OCI-LY7 (cell line): ENCODE data around the gene PLA2G2E. TPM values are rescaled to one million over a fixed set of nuclear protein-coding genes. Genes with fewer than 3 reads are reported as not detected.

ENCODE experiments used
- BruUV-seq: library from RNA; stranded (reverse); fragments of 400-500 nt; replicated peaks from 2 replicates; lab custom pipeline; 2021; lab: Mats Ljungman, UMichigan
- CTCF ChIA-PET: fragments of 300-600 bp; sonication (Branson Sonifier 250); formaldehyde crosslinking; loops from one replicate; lab custom pipeline; 2022; ENCODE audit warnings: antibody characterized with exemption; ENCODE audit not compliant: unreplicated experiment; lab: Charles Lee
- POLR2A ChIA-PET: fragments of 300-600 bp; sonication (Branson Sonifier 250); formaldehyde crosslinking; loops from one replicate; lab custom pipeline; 2022; ENCODE audit warnings: antibody characterized with exemption; lab: Charles Lee
- DNase-seq: peaks from one replicate; pipeline ENCODE4 v3.0.0-alpha.2; 2015; ENCODE audit warnings: low spot score
- H2AFZ ChIP-seq: fragments of 200-600 bp; sonication (generic), shearing (Covaris generic); 2 replicates; pipeline ENCODE4 v1.6.1; 2014; ENCODE audit warnings: mild to moderate bottlenecking, antibody characterized with exemption, low read length, moderate library complexity
- H3K27ac ChIP-seq: fragments of 200-600 bp; sonication (generic); 2 replicates; pipeline ENCODE4 v1.5.1; 2014; ENCODE audit warnings: mixed run types, low read depth, mild to moderate bottlenecking, moderate library complexity, low read length, inconsistent platforms; ENCODE audit not compliant: poor library complexity, severe bottlenecking
- H3K36me3 ChIP-seq: fragments of 200-600 bp; sonication (generic); 2 replicates; pipeline ENCODE4 v1.6.1; 2014; ENCODE audit warnings: mild to moderate bottlenecking, antibody characterized with exemption, low read length, moderate library complexity, mixed read lengths; ENCODE audit not compliant: insufficient read depth
- H3K4me1 ChIP-seq: fragments of 200-600 bp; sonication (generic); 2 replicates; pipeline ENCODE4 v1.5.1; 2014; ENCODE audit warnings: mild to moderate bottlenecking, low read length; ENCODE audit not compliant: insufficient read depth, poor library complexity, severe bottlenecking
- H3K4me2 ChIP-seq: fragments of 200-600 bp; sonication (generic); 2 replicates; pipeline ENCODE4 v1.6.1; 2014; ENCODE audit warnings: mild to moderate bottlenecking, low read length
- H3K4me3 ChIP-seq: fragments of 200-600 bp; sonication (generic); 2 replicates; pipeline ENCODE4 v1.5.1; 2014; ENCODE audit warnings: mild to moderate bottlenecking, low read depth, low read length; ENCODE audit not compliant: poor library complexity, severe bottlenecking
- H3K79me2 ChIP-seq: fragments of 200-600 bp; sonication (generic); 2 replicates; pipeline ENCODE4 v1.6.1; 2016; ENCODE audit warnings: low read depth, mild to moderate bottlenecking, low read length, moderate library complexity, mixed read lengths; ENCODE audit not compliant: insufficient read depth
- H3K9me2 ChIP-seq: fragments of 200-600 bp; sonication (generic); 2 replicates; pipeline ENCODE4 v1.6.1; 2016; ENCODE audit warnings: mild to moderate bottlenecking, low read length, mixed read lengths; ENCODE audit not compliant: insufficient read depth
- H3K9me3 ChIP-seq: fragments of 200-600 bp; sonication (generic); 2 replicates; pipeline ENCODE4 v1.6.1; 2014; ENCODE audit warnings: mild to moderate bottlenecking, mixed run types, low read length, mixed read lengths
- H4K20me1 ChIP-seq: fragments of 200-600 bp; sonication (generic); 2 replicates; pipeline ENCODE4 v1.6.1; 2014; ENCODE audit warnings: mild to moderate bottlenecking, antibody characterized with exemption, low read length, moderate library complexity, mixed read lengths; ENCODE audit not compliant: insufficient read depth
- EZH2phosphoT487 ChIP-seq: fragments of 200-600 bp; sonication (generic); IDR thresholded peaks from 2 replicates; pipeline ENCODE4 v1.6.1; 2018; ENCODE audit warnings: low read depth, borderline replicate concordance, mild to moderate bottlenecking, mixed run types, antibody characterized with exemption, low read length, moderate library complexity, mixed read lengths
- intact Hi-C: fragments of 100-400 bp; cut with micrococcal nuclease; formaldehyde crosslinking; loops from one replicate; pipeline ENCODE4 v1.10.0; 2022; ENCODE audit not compliant: unreplicated experiment
- total RNA-seq, 2 experiments: library from RNA; depleted of rRNA in 1 of 2; stranded (reverse); fragments of >200 nt in 1 of 2; shearing (Covaris generic) in 1 of 2; gene quantifications; 2 replicates each; pipeline ENCODE4 v1.2.3, GENCODE V29; 2014 to 2022
- TF ChIP-seq, protein P1 (sequence below): fragments of 200-600 bp; sonication (generic); conservative IDR thresholded peaks from 2 replicates; pipeline ENCODE4 v1.5.1; 2014; ENCODE audit warnings: mild to moderate bottlenecking, antibody characterized with exemption, low read length, moderate library complexity, mixed read lengths

PLA2G2E gene
- total RNA-seq, 2 experiments from 2014 or later: not detected

DNA sequence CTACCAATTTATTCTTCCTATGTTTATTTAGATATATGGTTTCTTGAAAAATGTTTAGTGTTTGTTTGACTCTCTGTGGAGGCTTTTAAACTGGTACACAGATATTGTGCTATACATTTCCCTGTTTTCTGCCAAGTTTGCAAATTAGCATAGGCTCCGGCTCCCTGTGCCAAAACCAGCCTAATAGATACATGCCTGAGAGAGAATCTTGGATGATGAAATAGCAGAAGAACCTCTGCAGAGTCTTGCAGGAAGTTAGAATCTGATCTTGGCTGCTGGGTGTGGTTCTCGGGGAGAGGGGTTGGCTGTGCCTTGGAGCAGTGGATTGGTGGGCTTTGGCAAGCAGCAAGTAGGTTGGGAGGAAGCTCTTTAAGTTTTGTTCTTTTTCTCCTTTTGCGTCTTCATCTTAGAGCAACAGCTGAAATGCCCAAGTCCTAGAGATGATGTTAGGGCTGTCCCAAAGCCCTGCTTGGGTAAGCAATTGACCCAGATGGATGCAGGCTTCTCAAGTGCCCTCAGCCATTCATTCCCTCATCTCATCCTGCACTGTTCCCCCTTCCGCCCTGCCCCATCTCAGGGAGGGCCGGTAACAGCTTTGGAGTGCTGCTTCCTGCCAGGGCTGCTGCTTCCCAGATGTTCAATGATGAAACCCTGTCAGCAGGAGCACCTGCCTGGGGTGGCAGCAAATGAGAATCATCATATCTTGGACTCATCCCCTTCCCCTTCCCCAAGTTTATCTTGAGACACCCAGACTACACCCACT, 46.7 kb upstream of the PLA2G2E start:
- TF ChIP-seq, protein P1, sequence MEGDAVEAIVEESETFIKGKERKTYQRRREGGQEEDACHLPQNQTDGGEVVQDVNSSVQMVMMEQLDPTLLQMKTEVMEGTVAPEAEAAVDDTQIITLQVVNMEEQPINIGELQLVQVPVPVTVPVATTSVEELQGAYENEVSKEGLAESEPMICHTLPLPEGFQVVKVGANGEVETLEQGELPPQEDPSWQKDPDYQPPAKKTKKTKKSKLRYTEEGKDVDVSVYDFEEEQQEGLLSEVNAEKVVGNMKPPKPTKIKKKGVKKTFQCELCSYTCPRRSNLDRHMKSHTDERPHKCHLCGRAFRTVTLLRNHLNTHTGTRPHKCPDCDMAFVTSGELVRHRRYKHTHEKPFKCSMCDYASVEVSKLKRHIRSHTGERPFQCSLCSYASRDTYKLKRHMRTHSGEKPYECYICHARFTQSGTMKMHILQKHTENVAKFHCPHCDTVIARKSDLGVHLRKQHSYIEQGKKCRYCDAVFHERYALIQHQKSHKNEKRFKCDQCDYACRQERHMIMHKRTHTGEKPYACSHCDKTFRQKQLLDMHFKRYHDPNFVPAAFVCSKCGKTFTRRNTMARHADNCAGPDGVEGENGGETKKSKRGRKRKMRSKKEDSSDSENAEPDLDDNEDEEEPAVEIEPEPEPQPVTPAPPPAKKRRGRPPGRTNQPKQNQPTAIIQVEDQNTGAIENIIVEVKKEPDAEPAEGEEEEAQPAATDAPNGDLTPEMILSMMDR: no peak
- no peak for TF ChIP-seq EZH2phosphoT487
- Histone ChIP-seq H2AFZ (no peak overlapping the region), H3K27ac (no peak overlapping the region), H3K4me3 (no peak overlapping the region), H3K4me2 (no peak overlapping the region), H4K20me1 (no peaks in the 10 kb centered on the region), H3K9me2 (no peaks in the 10 kb centered on the region), H3K4me1 (no peaks in the 10 kb centered on the region), H3K9me3 (no peaks in the 10 kb centered on the region), H3K36me3 (no peaks in the 10 kb centered on the region), H3K79me2 (no peaks in the 10 kb centered on the region)
- intact Hi-C loops: no loop called here
- no TSS peak for BruUV-seq
- POLR2A ChIA-PET: no interaction called here
- CTCF ChIA-PET: no interaction called here
- DNase-seq: no peak

DNA sequence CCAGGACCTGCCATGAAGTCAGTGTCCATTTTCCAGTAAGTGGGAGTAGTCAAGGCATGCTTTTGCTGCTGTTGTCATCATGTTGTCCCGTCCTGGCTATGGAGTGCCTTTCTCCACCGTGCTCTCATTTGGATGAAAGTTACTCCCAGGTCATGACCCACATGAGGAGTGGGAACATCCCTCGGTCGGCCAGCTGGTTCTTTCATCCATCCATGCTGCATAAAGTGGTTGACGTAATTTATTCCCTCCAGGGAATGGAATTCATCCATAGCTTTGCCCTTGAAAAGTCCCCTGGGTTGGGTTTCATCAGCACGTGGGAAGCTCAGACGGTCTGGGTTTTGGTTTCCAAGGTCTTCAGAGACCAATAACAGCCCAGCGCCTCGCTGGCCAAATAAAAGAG, 44.4 kb upstream of the PLA2G2E start:
- H3K4me1 ChIP-seq: no peaks in the 10 kb centered on the region
- no peaks in the 10 kb centered on the region for H3K79me2 ChIP-seq
- TF ChIP-seq, protein P1: no peak
- TF ChIP-seq EZH2phosphoT487: no peak
- CTCF ChIA-PET: no interaction called here
- no peak overlapping the region for H3K27ac ChIP-seq
- no peak overlapping the region for H2AFZ ChIP-seq
- H3K9me2 ChIP-seq: no peaks in the 10 kb centered on the region
- no peak overlapping the region for H3K4me3 ChIP-seq
- H4K20me1 ChIP-seq: no peaks in the 10 kb centered on the region
- no peaks in the 10 kb centered on the region for H3K9me3 ChIP-seq
- BruUV-seq: no TSS peak
- H3K4me2 ChIP-seq: no peak overlapping the region
- intact Hi-C loops: no loop called here
- POLR2A ChIA-PET: no interaction called here
- H3K36me3 ChIP-seq: no peaks in the 10 kb centered on the region
- no peak for DNase-seq

DNA sequence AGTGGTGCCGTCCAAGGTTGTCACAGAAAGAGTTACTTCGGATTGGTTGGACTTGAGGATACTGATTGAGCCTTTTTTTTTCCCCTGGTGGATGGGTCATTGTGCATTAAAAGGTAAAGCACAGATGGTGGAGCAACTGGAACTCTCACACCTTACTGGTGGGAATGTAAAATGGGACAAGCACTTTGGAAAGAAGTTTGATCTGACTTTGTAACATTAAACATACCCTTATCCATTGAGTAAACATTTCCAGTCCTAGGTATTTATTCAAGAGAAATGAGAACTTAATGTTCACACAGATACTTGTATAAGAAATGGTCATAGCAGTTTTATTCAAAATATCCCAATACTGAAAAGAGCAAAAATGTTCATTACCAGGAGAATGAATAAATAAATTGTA, 41.1 kb upstream of the PLA2G2E start:
- Histone ChIP-seq H2AFZ (no peak overlapping the region), H3K4me3 (no peak overlapping the region), H3K9me3 (no peaks in the 10 kb centered on the region), H4K20me1 (no peaks in the 10 kb centered on the region), H3K9me2 (no peaks in the 10 kb centered on the region), H3K4me1 (peaks cover 4% of the 10 kb centered on the region), H3K27ac (no peak overlapping the region), H3K79me2 (no peaks in the 10 kb centered on the region), H3K36me3 (no peaks in the 10 kb centered on the region), H3K4me2 (no peak overlapping the region)
- no TSS peak for BruUV-seq
- TF ChIP-seq EZH2phosphoT487: no peak
- TF ChIP-seq, protein P1: no peak
- DNase-seq: no peak
- ChIA-PET CTCF (no interaction called here), POLR2A (no interaction called here)
- intact Hi-C loops: no loop called here
